ENCODE data around the gene OAS3. TPM values are rescaled to one million over a fixed set of nuclear protein-coding genes. Genes with fewer than 3 reads are reported as not detected.

Gene OAS3, protein sequence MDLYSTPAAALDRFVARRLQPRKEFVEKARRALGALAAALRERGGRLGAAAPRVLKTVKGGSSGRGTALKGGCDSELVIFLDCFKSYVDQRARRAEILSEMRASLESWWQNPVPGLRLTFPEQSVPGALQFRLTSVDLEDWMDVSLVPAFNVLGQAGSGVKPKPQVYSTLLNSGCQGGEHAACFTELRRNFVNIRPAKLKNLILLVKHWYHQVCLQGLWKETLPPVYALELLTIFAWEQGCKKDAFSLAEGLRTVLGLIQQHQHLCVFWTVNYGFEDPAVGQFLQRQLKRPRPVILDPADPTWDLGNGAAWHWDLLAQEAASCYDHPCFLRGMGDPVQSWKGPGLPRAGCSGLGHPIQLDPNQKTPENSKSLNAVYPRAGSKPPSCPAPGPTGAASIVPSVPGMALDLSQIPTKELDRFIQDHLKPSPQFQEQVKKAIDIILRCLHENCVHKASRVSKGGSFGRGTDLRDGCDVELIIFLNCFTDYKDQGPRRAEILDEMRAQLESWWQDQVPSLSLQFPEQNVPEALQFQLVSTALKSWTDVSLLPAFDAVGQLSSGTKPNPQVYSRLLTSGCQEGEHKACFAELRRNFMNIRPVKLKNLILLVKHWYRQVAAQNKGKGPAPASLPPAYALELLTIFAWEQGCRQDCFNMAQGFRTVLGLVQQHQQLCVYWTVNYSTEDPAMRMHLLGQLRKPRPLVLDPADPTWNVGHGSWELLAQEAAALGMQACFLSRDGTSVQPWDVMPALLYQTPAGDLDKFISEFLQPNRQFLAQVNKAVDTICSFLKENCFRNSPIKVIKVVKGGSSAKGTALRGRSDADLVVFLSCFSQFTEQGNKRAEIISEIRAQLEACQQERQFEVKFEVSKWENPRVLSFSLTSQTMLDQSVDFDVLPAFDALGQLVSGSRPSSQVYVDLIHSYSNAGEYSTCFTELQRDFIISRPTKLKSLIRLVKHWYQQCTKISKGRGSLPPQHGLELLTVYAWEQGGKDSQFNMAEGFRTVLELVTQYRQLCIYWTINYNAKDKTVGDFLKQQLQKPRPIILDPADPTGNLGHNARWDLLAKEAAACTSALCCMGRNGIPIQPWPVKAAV
- total RNA-seq, result 16.7 TPM

DNA sequence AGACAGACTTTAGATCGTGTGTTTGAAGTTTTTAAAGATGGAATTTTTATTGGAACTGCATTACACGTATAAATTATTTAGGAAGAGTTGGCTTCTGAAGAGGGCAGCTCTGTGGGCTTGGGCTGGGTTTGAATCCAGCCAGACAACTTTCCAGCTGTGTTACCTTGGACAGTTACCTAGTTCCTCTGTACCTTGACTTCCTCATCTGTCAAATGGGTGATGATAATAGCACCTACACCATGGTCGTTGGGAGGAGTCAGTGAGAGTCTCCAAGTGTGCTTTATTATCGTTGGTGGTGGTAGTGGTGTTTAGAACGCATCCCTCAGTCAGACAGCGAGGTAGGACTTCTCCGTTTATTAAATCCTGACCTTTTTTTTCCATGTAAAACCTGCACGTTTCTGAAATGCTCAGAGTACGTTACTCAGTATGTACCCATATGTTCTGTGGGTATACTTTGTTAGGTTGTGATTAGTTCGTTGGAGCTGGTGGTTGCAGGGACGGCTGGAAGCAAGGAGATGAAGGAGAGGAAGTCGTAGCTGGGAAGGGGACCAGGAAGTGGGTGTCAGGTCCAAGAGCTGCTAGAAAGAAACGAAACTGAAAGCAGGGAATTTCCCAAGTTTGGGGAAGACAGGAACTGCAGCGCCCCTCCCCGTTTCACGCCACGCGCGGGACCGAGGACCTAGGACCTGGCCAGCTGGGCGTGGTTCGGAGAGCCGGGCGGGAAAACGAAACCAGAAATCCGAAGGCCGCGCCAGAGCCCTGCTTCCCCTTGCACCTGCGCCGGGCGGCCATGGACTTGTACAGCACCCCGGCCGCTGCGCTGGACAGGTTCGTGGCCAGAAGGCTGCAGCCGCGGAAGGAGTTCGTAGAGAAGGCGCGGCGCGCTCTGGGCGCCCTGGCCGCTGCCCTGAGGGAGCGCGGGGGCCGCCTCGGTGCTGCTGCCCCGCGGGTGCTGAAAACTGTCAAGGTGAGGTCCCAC lies at the start of gene OAS3:
Gene OAS3 (plus strand): TSS at position 734 of the 979 bp plus-strand sequence. CDS start 57 bp downstream, at position 791.

DNA sequence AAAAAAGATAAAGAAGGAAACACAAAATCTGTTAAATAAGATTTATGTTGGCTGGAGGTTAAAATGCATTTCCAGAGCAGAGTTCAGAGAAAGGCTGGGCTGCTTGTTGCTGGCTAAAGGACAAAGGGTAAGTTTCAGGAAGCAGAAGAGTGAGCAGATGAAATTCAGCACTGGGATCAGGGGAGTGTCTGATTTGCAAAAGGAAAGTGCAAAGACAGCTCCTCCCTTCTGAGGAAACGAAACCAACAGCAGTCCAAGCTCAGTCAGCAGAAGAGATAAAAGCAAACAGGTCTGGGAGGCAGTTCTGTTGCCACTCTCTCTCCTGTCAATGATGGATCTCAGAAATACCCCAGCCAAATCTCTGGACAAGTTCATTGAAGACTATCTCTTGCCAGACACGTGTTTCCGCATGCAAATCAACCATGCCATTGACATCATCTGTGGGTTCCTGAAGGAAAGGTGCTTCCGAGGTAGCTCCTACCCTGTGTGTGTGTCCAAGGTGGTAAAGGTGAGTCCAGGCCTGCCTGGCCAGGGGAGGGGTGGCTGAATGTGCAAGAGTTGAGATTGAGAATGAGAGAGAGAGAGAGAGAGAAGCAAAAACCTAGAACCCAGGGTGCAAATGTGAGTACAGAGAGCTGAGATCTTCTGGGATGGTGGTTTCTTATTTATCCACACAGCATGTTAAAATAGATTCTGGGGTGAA lies 31.4 kb upstream of the OAS3 start, which contains the start of gene OAS1:
Gene OAS1 (plus strand): TSS at position 251 of the 703 bp plus-strand sequence. CDS start 78 bp downstream, at position 329.

DNA sequence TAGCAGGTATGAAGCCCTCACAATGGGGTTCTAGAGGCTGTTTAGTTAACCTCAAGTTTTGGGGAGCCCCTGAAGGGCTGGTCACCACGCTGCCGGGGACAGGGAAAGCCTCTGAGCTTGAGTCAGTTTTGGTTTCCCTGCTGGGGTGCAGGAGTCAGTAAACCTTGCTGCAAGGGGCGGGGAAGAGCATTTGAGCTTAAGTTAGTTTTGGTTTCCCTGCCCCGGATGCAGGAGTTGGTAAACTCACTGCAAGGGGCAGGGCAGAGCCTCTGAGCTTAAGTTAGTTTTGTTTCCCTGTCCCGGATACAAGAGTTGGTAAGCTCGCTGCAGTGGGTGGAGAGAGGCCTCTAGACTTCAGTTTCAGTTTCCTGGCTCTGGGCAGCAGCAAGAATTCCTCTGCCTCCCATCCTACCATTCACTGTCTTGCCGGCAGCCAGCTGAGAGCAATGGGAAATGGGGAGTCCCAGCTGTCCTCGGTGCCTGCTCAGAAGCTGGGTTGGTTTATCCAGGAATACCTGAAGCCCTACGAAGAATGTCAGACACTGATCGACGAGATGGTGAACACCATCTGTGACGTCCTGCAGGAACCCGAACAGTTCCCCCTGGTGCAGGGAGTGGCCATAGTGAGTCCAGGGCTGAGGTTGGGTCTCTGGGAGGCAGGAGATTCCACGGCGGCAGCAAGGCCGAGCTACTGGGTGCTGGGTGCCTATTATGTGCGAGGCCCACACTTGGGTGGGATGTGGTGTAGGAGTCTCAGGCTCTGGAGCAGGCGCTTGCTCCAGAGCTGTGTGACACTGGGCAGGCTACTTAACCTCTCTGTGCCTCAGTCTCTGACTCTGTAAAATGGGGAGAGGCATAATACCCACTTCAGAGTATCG lies 40.1 kb downstream of the OAS3 start, which contains the start of gene OAS2:
Gene OAS2 (plus strand): TSS at position 357 of the 878 bp plus-strand sequence. CDS start 90 bp downstream, at position 447.

Other genes with a start within 250 kb of the OAS3 start
- not detected for gene RPH3A, start 146.7 kb upstream of the OAS3 start, total RNA-seq
- gene OAS1, start 31.5 kb upstream of the OAS3 start, total RNA-seq, result 13.3 TPM
- 5.3 TPM for gene OAS2, start 40.0 kb downstream of the OAS3 start, total RNA-seq
- gene DTX1, start 118.3 kb downstream of the OAS3 start, total RNA-seq, result 20.1 TPM
- gene RASAL1, start 197.3 kb downstream of the OAS3 start, total RNA-seq, result 15.1 TPM
- 0.76 TPM for gene CFAP73, start 211.2 kb downstream of the OAS3 start, total RNA-seq
- gene DDX54, start 247.0 kb downstream of the OAS3 start, total RNA-seq, result 45.1 TPM
- gene RITA1, start 247.2 kb downstream of the OAS3 start, total RNA-seq, result 12.8 TPM